Stimulated activated CD4-positive, alpha-beta T cell treated with anti-CD3 and anti-CD28 coated beads, TNF-alpha, amount 100 ng/mL, for 1 hour (primary cell): ENCODE data around the gene ST6GALNAC3.
"Not testable (repeated sequence)": the region's sequence is repeated elsewhere in the genome, so short reads cannot be mapped to it uniquely, and the experiment has no call there.

Experiments used
- DNase-seq, 3 donors: peaks; one replicate each; pipeline ENCODE4 v3.0.0-alpha.2; 2020; ENCODE audit warnings: low read depth in 3 of 3, low spot score in 1 of 3

ST6GALNAC3 gene

DNA sequence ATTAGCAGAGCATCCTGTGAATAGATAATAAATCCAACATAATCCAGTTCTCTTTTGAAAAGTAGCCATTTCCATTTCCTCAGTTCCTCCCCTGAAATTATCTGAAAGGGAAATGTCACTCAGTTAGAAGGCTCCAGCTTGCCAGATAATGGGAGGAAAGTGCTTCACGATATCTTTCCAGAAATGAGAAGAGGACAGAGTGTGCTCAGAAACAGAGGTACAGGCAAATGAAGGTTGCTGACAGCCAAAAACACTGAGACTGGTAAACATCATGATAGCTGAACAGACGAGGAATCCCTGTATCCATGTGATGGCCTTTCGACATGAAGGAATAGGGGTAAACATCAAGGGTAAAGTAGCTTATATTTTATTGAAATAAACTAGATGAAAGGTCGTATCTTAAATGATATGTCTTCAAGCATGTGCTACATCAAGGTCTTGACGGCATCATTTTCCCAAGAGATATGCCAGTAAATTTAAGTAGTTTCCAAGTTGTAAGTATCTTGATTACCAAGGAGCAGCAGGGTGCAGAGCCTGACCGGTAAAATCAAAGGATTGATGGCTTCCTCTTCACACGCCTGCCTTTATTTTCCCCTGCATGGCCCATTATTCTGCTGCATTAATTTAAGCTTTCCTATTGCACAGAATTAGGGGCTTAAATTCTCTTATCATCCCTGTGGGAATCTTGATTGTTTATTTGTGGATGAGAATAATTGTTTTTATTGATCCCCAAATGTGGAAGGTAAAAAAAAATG is 548.4 kb downstream of the ST6GALNAC3 start:
- DNase-seq = no peak

DNA sequence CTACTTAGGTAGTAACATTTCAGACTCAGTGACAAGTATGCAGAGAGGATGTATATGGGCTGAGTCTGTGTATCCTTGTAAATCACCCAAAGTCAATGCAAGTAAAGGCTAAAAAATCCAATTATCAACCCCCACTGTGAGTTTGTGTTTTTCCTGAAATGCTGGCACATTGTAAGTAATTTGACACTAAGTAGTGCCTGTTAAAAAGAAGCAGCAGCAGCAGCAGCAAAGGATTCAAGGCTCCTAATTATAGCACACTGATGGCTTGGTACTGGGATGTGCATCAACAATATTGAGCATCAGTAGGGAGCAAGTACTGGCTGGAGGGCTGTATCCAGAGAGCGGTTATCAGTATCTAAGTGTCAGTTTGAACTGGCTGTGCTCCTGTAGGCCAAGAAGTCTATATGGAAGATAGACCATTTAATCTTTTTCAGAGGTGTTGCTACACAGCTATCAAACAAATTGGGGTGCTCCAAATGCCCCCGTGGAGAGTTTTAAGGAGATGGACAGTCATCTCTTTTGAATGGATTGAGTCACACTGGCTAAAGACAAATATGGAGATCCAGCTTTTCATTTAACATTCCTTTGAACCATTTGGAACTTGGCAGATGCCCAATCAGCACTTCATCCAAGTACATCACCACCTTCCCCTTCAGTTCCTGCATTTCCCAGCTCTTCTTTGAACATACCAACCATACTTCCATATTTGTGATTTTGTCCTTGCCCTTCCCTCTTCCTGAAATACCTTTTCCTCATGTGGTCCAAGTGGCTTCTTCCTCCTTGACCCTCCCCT is 551.5 kb downstream of the ST6GALNAC3 start:
- DNase-seq = no peak

DNA sequence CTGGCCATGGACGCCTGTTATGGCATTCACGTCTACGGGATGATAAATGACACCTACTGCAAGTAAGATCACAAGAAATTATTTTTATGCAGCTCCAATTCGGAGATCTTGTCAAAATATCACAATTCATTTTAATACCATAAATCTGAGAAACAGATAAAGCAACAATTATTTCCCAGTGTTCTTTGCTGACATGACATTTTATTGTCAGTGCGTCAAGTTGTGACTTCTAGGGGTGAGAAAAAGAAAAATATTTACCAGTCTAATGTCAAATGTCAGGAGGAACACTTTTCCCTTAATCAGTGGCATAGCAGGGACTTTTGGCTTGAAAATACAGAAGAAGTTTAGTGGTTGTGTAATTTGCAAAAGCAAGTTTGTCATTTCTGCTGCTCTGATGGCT is 553.0 kb downstream of the ST6GALNAC3 start:
- no peak for DNase-seq

DNA sequence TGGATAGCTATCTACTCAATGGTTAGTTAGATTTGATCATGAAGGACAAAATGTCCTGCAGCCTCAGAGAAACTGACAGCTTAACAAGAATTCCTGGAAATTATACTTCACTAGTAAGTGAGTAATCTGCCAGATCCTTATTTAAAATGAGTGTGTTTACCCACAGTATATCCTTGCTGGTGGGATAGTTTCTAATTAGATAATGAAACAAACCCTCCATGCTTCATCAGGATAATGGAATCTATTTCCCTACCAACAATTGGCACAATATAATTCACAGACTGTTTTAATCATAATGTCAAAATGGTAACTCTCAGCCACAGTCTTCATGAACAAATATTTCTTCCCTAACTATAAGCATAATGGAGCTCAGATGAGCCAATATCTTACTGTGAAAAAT is 553.4 kb downstream of the ST6GALNAC3 start:
- no peak for DNase-seq

DNA sequence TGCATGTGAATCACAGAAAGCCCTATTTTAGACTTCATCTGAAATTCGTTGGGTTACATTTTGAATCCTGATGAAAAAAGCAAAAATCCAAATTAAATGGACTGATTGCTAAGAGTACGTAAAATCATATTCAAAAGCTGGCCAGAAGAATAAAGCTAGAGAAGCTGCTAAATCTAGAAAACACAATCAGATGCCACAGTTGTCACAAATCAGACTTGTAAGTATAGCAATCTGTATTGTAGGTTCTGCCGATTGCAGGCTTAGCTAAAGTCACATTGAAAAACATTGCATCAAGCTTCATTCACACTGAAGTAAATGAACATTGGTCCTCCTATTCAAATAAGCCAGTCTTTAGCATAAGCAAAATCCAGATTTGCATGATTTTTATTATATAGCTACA is 557.6 kb downstream of the ST6GALNAC3 start:
- no peak for DNase-seq

DNA sequence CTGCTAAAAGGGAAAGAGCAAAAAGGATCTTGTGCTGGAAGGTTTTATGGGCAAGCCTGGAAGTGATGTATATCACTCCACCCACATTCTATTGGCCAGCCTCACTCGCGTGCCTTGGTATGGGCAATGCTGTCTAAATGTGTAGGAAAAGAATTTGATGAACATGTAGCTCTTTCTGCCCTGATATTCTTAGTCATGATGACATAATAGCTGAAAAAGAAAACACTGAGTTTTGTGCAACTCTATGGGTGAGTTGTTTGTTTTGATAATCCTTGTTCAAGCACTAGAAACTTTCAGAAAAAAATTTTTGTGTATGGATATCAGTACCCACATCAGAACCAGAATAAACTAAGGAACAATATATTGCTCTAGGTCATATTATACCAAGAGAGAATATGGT is 561.2 kb downstream of the ST6GALNAC3 start:
- no peak for DNase-seq

DNA sequence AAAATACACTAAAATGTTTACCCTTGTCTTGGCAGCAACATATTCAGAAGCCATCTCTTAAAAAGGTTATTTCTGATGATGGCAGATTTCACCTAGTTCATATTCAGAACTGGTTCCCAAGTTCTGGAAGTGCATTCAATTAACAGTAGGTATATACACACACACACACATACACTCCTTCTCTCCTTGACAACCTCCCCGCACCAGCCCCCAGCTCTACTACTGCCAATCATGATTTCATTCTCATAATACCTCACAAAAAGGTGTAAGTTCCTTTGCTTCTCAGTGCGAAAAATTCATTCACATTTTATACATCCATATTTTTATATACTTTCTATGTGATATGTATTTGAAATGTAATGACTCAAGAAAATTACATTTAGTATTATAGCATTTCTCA is 564.6 kb downstream of the ST6GALNAC3 start:
- DNase-seq = no peak

DNA sequence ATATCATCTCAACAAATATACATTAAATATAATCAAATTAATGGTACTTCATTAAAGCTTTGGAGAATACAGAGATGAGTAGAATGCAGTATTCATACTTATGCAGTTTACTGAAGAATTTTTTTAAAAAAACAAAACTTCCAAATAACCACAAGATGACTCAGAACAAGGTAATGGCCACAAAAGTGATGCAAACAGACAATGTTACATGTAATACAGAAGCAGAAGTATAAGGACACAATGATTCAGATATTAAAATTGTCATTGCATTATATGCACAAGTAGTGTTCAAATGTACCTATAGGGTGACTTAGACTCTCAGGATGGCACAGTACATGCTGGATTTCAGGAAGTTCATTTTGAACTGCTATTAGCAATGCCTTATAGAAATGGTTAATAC is 565.5 kb downstream of the ST6GALNAC3 start:
- DNase-seq = no peak

DNA sequence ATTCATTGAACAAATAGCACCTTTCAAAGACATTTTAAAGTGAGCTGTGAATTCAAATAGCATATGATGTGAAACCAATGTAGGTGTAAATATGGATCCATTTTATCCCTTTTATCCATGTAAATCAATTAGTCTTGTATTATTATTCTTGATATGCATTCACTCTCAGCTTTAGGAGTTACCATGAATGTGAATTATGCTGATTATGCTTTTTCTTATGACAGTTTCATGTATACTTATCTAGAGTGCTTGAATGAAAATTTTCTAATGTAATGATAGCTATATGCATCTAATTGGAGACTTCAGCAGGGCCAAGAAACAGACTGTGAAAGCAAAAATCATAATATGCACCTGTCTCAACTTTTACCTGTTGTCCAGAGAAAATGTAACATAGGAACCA is 566.2 kb downstream of the ST6GALNAC3 start:
- no peak for DNase-seq

DNA sequence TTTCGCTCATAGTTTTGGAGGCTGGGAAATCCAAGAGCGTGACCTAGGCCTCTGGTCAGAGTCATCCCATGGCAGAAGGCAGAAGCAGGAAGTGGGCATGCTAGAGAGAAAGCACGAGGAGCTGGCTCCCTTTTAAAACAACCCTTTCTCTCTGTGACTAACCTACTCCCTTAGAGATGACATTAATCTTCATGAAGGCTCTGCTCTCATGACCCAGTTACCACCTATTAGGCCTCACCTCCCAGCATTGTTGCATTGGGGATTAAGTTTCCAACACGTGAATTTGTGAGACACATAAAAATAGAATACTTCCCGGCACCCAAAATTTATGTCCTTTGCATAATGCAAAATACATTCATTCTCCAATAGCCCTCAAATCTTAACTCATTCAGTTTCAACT is 569.6 kb downstream of the ST6GALNAC3 start:
- no peak for DNase-seq

DNA sequence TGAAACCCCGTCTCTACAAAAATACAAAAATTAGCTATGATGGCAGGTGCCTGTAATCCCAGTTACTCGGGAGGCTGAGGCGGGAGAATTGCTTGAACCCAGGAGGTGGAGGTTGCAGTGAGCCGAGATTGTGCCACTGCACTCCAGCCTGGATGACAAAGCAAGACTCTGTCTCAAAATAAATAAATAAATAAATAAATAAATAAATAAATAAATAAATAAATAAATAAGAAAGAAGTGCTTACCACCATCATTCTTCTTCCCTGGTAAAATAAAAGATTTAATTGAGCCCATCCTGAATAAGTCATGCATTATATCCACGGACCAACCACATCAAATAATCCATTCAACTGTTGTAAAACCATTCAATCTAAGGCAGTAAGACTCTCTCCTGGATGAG is 578.3 kb downstream of the ST6GALNAC3 start:
- DNase-seq = not testable (repeated sequence)

DNA sequence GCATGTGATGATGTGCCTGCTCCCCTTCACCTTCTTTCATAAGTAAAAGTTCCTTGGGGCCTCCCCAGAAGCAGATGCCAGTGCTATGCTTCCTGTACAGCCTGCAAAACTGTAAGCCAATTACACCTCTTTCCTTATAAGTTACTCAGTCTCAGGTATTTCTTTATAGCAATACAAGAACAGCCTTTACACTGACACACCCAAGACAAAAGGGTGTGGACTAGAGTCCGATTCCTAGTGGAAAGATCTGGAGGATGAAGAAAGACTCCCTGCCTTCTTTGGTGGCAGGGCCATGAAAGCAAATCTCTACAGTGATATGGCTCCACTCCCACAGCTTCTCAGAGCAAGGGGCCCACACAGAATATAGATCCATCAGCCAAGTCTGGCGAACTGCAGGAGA is 583.1 kb downstream of the ST6GALNAC3 start:
- DNase-seq = no peak

DNA sequence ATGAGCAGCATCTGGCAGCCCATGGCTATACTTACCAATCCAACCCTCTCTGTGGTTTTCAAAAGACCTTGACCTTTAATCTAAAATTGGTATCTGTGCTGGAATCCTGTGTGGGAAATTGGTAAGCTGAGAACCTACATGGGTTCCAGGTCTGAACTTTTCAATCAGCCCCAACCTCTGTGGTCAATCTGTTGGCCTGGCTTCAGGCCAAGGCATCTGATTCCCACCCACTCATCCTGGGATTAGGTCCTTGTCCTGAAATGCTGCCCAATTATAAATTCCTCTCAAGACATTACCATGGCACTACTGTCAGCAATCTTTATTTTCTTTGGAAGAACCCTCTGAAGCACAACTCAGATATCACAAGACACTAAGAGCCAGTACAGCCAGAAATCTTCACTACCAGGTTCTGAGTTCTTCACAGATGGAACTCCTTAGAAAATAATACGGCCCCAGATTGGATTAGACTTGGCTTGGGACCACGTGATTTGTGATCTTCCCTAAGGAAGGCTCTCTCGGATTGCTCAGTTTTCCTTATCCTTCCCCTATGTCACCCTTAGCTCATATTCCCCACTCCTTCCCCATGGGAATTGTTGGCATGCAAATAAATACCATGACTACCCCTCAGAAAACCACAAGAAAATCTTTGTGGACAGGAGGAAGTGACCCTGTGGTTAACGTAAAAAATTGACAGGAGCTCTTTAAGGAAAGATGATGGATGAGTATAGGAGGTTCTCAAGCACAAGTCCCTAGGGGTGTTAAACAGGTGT is 584.8 kb downstream of the ST6GALNAC3 start:
- DNase-seq = no peak

DNA sequence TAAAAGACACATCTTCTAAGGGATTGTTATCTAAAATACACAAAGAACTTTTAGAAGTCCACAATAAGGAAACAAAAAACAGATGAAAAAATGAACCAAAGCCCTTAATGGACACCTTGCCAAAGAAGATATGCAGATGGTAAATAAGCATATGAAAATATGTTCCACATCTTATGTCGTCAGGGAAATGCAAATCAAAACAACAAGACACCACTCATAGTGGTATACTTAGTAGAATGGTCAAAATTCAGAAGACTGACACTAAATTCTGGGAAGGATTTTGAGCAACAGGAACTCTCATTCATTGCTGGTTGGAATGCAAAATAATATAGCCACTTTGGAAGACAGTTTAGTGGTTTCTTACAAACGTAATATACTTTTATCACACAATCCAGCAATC is 587.0 kb downstream of the ST6GALNAC3 start:
- DNase-seq = no peak

DNA sequence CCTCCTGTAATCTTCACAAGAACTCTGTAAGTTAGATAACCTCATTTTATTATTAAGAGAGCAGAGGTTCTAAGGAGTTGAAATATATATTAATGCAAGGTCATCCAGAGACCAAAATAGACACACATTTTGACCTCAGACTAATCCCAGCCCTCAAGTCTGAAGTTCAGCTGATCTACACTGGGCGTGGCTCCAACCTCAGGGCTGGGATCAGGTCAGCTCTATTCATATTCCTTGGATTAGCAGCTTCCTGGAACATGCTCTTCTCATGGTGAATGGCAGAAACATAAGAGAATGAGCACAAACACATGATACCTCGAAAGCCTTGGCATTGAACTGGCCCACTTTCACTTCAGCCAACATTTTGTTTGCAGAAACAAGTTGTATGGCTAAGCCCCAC is 592.0 kb downstream of the ST6GALNAC3 start:
- DNase-seq = no peak

DNA sequence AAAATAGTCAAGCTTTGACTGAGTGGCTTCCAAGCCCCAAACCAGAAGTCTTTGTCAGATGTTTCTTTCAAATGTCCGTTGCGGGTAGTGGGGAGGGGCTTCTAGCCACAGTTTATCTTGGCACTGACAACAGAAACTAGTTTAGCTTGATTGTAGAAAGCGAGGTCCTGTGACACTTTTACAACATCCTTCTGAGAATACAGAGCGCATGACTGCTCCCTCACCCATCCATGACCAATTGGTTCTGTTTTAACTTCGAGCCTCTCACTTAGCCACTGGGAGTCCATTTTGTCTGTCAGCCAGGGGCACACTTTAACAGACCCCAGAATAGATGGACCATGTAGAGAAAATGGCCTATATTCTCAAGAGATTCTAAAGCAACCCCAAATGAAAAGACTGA is 593.5 kb downstream of the ST6GALNAC3 start:
- DNase-seq = no peak

DNA sequence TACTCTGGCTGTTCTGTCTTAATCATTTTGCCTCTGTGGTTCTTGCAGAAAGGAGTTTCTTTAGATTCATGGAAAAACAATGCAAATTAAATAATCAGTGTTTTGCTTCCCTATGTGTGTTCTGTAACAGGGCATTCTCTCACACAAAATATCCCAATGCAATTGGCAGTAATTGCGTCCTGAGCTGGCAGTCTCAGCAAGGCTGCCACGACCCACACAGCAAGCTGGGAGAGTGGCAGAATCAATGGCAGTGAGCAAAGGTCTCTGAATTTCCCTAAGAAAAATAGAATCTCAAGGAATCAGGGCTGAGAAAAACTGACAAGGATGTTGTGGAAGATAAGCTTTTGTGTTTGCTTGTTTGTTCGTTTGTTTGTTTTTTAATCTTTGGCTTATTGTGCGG is 594.6 kb downstream of the ST6GALNAC3 start:
- no peak for DNase-seq

DNA sequence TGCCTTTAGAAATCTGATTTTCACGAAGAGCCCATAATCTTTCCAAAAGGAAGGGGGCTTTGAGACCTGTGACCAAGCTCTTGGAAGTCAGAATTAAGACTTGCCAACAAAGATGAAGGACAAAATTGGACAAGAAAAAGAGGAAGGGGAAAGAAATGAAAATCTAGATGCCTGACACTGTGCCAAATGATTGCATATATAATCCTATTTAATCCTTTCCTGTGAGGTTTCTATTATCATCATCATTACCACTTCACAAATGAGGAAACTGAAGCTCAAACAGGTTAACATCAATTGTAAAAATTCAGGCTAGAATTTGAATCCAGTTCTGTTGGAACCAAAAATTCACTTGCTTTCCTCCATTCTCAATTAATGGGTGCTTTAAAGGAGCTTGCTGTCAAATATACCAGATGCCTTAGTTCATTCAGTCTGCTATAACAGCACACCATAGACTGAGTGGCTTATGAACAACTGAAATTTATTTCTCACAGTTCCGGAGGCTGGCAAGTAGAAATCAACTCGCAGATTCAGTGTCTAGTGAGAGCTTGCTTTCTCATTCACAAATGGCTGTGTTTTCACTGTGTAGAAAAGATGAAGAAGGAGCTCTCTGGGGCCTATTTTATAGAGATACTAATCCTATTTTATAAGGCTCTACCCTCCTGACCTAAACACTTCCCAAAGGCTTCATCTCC is 595.2 kb downstream of the ST6GALNAC3 start:
- DNase-seq = no peak

DNA sequence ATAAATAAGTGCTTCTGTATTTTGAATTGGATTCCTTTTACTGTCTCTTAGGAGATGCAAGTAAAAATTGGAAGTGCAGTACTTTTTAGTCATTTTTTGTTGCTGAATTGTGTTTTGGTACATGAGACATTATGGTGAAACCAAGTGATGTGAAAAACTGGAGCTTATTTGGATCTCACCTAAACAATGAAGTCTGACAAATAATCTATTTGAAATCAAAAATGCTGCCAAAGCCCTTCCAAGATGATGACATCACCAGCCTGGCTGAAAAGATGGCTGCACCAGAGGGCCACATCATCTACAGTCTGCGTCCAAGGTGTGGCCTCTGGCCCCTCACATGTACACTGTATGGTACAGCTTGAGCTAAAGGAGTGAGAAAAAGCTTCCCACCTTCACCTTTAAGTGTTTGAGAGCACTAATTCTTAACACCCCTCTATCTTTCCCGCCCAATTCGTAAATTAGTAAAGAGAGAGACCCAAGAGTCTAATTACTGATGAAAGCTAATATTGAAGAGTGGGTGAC is 600.2 kb downstream of the ST6GALNAC3 start:
- no peak for DNase-seq

DNA sequence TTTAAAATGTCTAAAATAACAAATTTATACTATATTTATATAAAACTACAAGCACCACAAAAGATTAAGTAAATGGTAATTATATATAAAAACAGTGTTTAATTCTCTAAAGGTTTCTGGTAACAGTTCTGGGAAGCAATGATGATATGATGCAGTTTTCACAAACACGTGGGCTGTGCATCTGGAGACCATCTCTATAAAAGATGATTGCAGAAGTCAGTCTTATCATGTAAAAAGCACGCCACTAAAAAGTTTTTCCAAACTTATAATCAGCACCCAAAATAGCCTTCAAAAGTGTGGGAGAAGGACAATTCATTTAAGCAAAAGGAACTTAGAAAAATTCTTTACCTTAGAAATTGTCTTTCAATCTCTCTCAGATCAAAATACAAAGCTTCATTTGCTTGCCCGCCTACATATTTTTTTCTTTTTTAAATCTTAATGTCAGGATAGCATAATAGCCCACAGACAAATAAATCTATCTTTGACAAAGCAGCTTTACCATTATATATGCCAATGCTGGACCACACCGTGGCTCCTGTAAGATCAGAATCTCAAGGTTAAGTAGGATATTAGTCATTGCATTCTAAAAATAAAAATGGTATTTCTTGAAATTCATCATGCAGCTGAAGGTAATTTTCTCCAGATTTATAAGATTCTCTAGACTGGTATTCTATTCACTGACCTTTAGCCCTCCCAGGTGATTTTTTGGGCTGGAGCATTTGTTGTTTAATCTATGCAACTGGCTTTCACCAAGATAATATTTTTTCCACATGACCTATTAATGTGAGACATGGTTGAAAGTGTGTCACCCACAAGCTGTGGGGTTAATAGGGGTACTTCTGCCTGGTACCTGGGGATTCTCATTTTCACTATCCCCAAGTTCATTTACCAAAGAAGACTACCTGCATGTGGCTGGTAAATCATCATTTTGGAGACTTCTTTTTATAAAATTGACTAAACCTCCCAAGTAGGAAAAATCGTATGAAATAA is 603.2 kb downstream of the ST6GALNAC3 start:
- no peak for DNase-seq
